H1 (cell line): Measurements from ENCODE around the gene CD300E. TPM values are rescaled to one million over a fixed set of nuclear protein-coding genes. Genes with fewer than 3 reads are reported as not detected.

Source experiments
- EZH2 ChIP-seq: fragments of 200-600 bp; sonication (generic); IDR thresholded peaks from 2 replicates; pipeline ENCODE4 v1.7.1; 2012; ENCODE audit warnings: low read depth, mild to moderate bottlenecking, moderate library complexity, low read length, inconsistent platforms; ENCODE audit not compliant: severe bottlenecking
- RNF2 ChIP-seq: fragments of 200-900, 300-1000 bp; sonication (generic); IDR thresholded peaks from 2 replicates; pipeline ENCODE4 v1.7.1; 2016; ENCODE audit warnings: borderline replicate concordance, low read depth, mild to moderate bottlenecking, antibody characterized with exemption, low read length; ENCODE audit not compliant: poor library complexity, severe bottlenecking; ENCODE audit errors: missing control alignments
- SIRT6 ChIP-seq: IDR thresholded peaks from one replicate; pipeline ENCODE4 v1.7.1; 2012; ENCODE audit warnings: low read length, inconsistent platforms
- polyA plus RNA-seq, 7 experiments: library from polyadenylated mRNA; depleted of rRNA in 3 of 7; stranded (reverse) in 5 of 7; unstranded in 2 of 7; fragments of >200 nt in 5 of 7; fragments of 200-250 nt in 2 of 7; gene quantifications; 1 replicate in 5 of 7; 2 replicates in 1 of 7; 4 replicates in 1 of 7; pipeline versions ENCODE4 v1.2.1 to v1.2.3, GENCODE V29; 2011 to 2013; ENCODE audit warnings: missing spikeins in 2 of 7, mixed read lengths in 2 of 7
- total RNA-seq: library from RNA; stranded (reverse); fragmentation: NEBNext Ultra II Directional; extraction: Animal tissue kit (Norgen Biotek cat#: 25700); gene quantifications from 2 replicates; pipeline ENCODE4 v1.2.1, GENCODE V29; 2021

CD300E gene
- total and polyA plus RNA-seq, 2 of the 8 experiments (the other 6 are each of a cell fraction or from before 2014, with no cell fraction given) = not detected

- TF ChIP-seq RNF2 (no peak), EZH2 (no peak), SIRT6 (no peak)
Observed at GRCh38 chr17:74604200-74604599, 19.3 kb downstream of the CD300E start (continued).
